NCI-H2029 treated with DMSO at 0.1 percent for 48 hours (cell line): ENCODE results near the gene PSMB9.

Experiments used
- DNase-seq: peaks from one replicate; lab custom pipeline; 2025; lab: John Stamatoyannopoulos, UW

PSMB9 gene

GRCh38 chr6:32839356-32839755 lies 14.6 kb upstream of the PSMB9 start:
- no peak for DNase-seq

- no peak for DNase-seq
Observed at GRCh38 chr6:32840604-32841246, 13.3 kb upstream of the PSMB9 start.

GRCh38 chr6:32842021-32842650 lies 11.9 kb upstream of the PSMB9 start:
- DNase-seq = no peak

GRCh38 chr6:32842690-32843089 lies 11.3 kb upstream of the PSMB9 start:
- no peak for DNase-seq

GRCh38 chr6:32843331-32843978 lies 10.5 kb upstream of the PSMB9 start:
- DNase-seq = no peak

GRCh38 chr6:32843979-32844838 lies 9.8 kb upstream of the PSMB9 start, which contains the start of gene PSMB8:
Gene PSMB8, minus strand, starts transcription at chr6:32844047. Its CDS starts 51 bp downstream, at chr6:32843996.
- peak; percentile 94 for DNase-seq

GRCh38 chr6:32844839-32845383 lies 9.1 kb upstream of the PSMB9 start:
- no peak for DNase-seq

GRCh38 chr6:32845384-32845884 lies 8.6 kb upstream of the PSMB9 start:
- no peak for DNase-seq

- DNase-seq = no peak
Observed at GRCh38 chr6:32847004-32847403, 7.0 kb upstream of the PSMB9 start.

GRCh38 chr6:32847795-32848194 lies 6.2 kb upstream of the PSMB9 start:
- no peak for DNase-seq

GRCh38 chr6:32849126-32849525 lies 4.9 kb upstream of the PSMB9 start:
- DNase-seq = no peak

- no peak for DNase-seq
Observed at GRCh38 chr6:32851025-32851424, 3.0 kb upstream of the PSMB9 start.

- no peak for DNase-seq
Observed at GRCh38 chr6:32852018-32852843, 1.8 kb upstream of the PSMB9 start.

- DNase-seq = no peak
Observed at GRCh38 chr6:32852844-32853540, 1.0 kb upstream of the PSMB9 start.

- no peak for DNase-seq
Observed at GRCh38 chr6:32854376-32855178, 585 bp downstream of the PSMB9 start.

GRCh38 chr6:32855467-32856174 lies 1.6 kb downstream of the PSMB9 start:
- DNase-seq = no peak

GRCh38 chr6:32857156-32857891 lies 3.3 kb downstream of the PSMB9 start:
- DNase-seq = no peak

- no peak for DNase-seq
Observed at GRCh38 chr6:32858194-32858593, 4.2 kb downstream of the PSMB9 start.
